ENCODE measurements around the gene CYB5R4.

DNA sequence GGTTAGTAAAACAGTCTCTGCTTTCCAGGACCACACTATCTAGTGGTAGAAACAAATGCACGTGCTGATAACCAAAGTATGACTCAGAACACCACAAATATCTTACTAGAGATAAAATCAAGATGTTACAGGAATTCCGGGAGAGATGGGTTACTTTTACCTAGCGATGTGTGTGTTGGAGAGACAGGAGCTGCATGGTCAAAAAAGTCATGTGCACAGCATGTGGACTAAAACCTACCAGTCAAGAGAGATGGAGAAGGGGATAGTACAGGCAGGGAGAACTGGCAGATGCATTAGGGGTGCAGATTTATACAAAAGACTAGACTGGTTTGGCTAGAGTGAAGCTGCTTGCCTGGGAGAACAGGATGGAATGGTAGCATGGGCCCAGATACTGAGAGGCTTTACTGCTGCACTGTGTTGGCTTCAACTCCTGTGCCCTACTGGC is 98.8 kb downstream of the CYB5R4 start:
- TF ChIP-seq CTCF (IDR thresholded peaks at IDR 0.05; ENCODE audit: poor library complexity), result no peak
- no peak for TF ChIP-seq EZH2phosphoT487 (IDR thresholded peaks at IDR 0.05; ENCODE audit: low read depth, severe bottlenecking, unreplicated experiment)

Data from hepatocyte (in vitro differentiated cells).